ENCODE data around the gene FARP1.

FARP1 gene

GRCh38 chr13:98490195-98490836, 347.4 kb downstream of the FARP1 start:
- no peak for DNase-seq (ENCODE audit: low read depth in 2 of 3, low spot score in 2 of 3)

- no peak for DNase-seq (ENCODE audit: low read depth in 2 of 3, low spot score in 2 of 3)
Measured at GRCh38 chr13:98490866-98491265, 348.0 kb downstream of the FARP1 start.

GRCh38 chr13:98492335-98493041, 349.6 kb downstream of the FARP1 start:
- no peak for DNase-seq (ENCODE audit: low read depth in 2 of 3, low spot score in 2 of 3)

- no peak for DNase-seq (ENCODE audit: low read depth in 2 of 3, low spot score in 2 of 3)
Measured at GRCh38 chr13:98493042-98493712, 350.3 kb downstream of the FARP1 start.

- no peak for DNase-seq (ENCODE audit: low read depth in 2 of 3, low spot score in 2 of 3)
Measured at GRCh38 chr13:98494769-98495168, 351.9 kb downstream of the FARP1 start.

GRCh38 chr13:98495627-98496478, 353.0 kb downstream of the FARP1 start:
- no peak for DNase-seq (ENCODE audit: low read depth in 2 of 3, low spot score in 2 of 3)

- DNase-seq (ENCODE audit: low read depth in 2 of 3, low spot score in 2 of 3): no peak
Measured at GRCh38 chr13:98496479-98496791, 353.5 kb downstream of the FARP1 start.

GRCh38 chr13:98496966-98497365, 354.1 kb downstream of the FARP1 start:
- DNase-seq (ENCODE audit: low read depth in 2 of 3, low spot score in 2 of 3): no peak

GRCh38 chr13:98500963-98501421, 358.1 kb downstream of the FARP1 start:
- DNase-seq (ENCODE audit: low read depth in 2 of 3, low spot score in 2 of 3): no peak

- DNase-seq (ENCODE audit: low read depth in 2 of 3, low spot score in 2 of 3): no peak
Measured at GRCh38 chr13:98503175-98504028, 360.5 kb downstream of the FARP1 start.

- DNase-seq (ENCODE audit: low read depth in 2 of 3, low spot score in 2 of 3): no peak
Measured at GRCh38 chr13:98504029-98504351, 361.1 kb downstream of the FARP1 start.

GRCh38 chr13:98504371-98504963, 361.6 kb downstream of the FARP1 start:
- no peak for DNase-seq (ENCODE audit: low read depth in 2 of 3, low spot score in 2 of 3)

All from activated CD8-positive, alpha-beta memory T cell treated with anti-CD3 and anti-CD28 coated beads for 48 hours (primary cell).